Psoas muscle (tissue), 8 donors: Measurements from ENCODE around the gene SUMO4. TPM values are rescaled to one million over a fixed set of nuclear protein-coding genes. Genes with fewer than 3 reads are reported as not detected.

Experiments
- ATAC-seq, 4 donors: fragments of 200-7000 bp; cut with Tn5 transposase; one replicate each; pipeline ENCODE4 v1.9.1; 2020; ENCODE audit warnings: moderate library complexity in 3 of 4, mild to moderate bottlenecking in 2 of 4
- DNase-seq, 2 donors: peaks; one replicate each; pipeline ENCODE4 v3.0.0-alpha.2; 2020
- H3K27ac ChIP-seq: fragments of 200-600 bp; one replicate; pipeline ENCODE4 v1.8.0; 2022
- H3K27me3 ChIP-seq, 3 donors: fragments of 200-600 bp in 1 of 3; one replicate each; pipeline versions ENCODE4 v1.6.1 to v1.8.0; 2013 to 2022; ENCODE audit warnings: low read length in 2 of 3, mild to moderate bottlenecking in 2 of 3, moderate library complexity in 1 of 3; ENCODE audit not compliant: insufficient read depth in 3 of 3
- H3K36me3 ChIP-seq, 2 donors: fragments of 200-600 bp in 1 of 2; one replicate each; pipeline versions ENCODE4 v1.6.1 to v1.8.0; 2013 to 2022; ENCODE audit warnings: low read depth in 1 of 2, mild to moderate bottlenecking in 1 of 2, moderate library complexity in 1 of 2; ENCODE audit not compliant: insufficient read depth in 1 of 2
- H3K4me1 ChIP-seq: fragments of 200-600 bp; one replicate; pipeline ENCODE4 v1.8.0; 2022
- H3K4me3 ChIP-seq: fragments of 200-600 bp; one replicate; pipeline ENCODE4 v1.8.0; 2022; ENCODE audit warnings: mild to moderate bottlenecking
- H3K9me3 ChIP-seq: fragments of 200-600 bp; one replicate; pipeline ENCODE4 v1.8.0; 2022
- WGBS, 3 donors: extraction: QIAGEN DNeasy Blood & Tissue Kit; methylation state at CpG; one replicate each; pipeline versions ENCODE4 v1.1.6 to v1.1.7; 2013; 5-methylcytosine and 5-hydroxymethylcytosine counted together
- intact Hi-C, 2 donors: fragments of 100-400 bp; cut with DNase I; formaldehyde crosslinking; loops; one replicate each; pipeline versions ENCODE4 v1.11.0 to v1.14.2; 2022
- polyA plus RNA-seq, 3 donors: library from polyadenylated mRNA; stranded (reverse); fragments of 200-250 nt; gene quantifications; one replicate each; pipeline ENCODE4 v1.2.3, GENCODE V29; 2013
- total RNA-seq, 4 donors: library from RNA; stranded (reverse); fragmentation: NEBNext Ultra II Directional in 2 of 4; extraction: Animal tissue kit (Norgen Biotek cat#: 25700) in 2 of 4; gene quantifications; one replicate each; pipeline versions ENCODE4 v1.2.1 to v1.2.4, GENCODE V29; 2021 to 2023
- TF ChIP-seq, protein P1 (sequence below): fragments of 200-600 bp; IDR thresholded peaks from one replicate; pipeline ENCODE4 v1.8.0; 2022; ENCODE audit warnings: antibody characterized with exemption
- donor health status: healthy with polysubstance abuse.
- donor health status: DM: no; HTN: no; CAD: no; lungs with moderate emphysema.
- donor health status: Bipolar disorder and iron deficiency.
- donor health status: healthy.
- donor health status: DM: yes; HTN: yes; CAD: no.
- donor health status: DM: no; HTN: no; CAD: no.
- donor health status: DM: no; HTN: no; CAD: no.
- donor health status: DM: yes; HTN: yes; CAD: no.

Gene SUMO4
- total and polyA plus RNA-seq, 7 donors = 0.16 to 0.42 (median 0.32) TPM; not detected in 2

DNA sequence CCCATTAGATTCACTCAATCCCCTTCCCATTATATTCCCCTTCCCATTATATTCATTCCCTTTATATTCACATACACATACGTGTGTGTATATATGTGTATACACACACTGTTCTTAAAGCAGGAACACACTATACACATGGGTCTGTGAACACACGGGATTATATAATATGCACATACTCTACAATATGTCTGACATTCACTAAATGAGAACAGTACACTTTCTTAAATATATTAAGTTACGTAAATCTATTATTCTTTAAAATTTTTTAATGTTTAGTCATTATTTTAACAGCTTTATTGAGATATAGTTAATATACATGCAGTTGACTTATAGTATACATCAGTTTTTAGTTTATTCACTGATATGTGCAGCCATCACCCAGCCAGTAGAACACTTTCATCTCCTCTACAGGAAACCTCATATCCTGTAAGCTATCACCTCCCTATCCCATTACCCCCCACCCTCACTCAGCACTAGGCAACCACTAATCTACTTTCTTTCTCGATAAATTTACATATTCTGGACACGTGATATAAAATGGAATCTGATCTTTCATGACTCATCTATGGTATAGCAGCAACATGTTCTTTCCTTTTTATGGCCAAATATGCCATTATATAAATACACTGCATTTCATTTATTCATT is 13.9 kb upstream of the SUMO4 start:
- intact Hi-C loops = loop anchor here in 1 of 2 donors (5.0 kb wide), 1 partner anchor 34 kb away; no protein-coding TSS in a partner anchor
- Histone ChIP-seq H3K27ac (no peak overlapping the region), H3K36me3 (peaks cover 5 to 9% of the 10 kb centered on the region in 2 donors), H3K9me3 (no peaks in the 10 kb centered on the region), H3K27me3 (no peaks in the 10 kb centered on the region), H3K4me3 (no peak overlapping the region), H3K4me1 (peaks cover 13% of the 10 kb centered on the region)
- DNase-seq (no peak), ATAC-seq (no peak)
- TF ChIP-seq, protein P1, sequence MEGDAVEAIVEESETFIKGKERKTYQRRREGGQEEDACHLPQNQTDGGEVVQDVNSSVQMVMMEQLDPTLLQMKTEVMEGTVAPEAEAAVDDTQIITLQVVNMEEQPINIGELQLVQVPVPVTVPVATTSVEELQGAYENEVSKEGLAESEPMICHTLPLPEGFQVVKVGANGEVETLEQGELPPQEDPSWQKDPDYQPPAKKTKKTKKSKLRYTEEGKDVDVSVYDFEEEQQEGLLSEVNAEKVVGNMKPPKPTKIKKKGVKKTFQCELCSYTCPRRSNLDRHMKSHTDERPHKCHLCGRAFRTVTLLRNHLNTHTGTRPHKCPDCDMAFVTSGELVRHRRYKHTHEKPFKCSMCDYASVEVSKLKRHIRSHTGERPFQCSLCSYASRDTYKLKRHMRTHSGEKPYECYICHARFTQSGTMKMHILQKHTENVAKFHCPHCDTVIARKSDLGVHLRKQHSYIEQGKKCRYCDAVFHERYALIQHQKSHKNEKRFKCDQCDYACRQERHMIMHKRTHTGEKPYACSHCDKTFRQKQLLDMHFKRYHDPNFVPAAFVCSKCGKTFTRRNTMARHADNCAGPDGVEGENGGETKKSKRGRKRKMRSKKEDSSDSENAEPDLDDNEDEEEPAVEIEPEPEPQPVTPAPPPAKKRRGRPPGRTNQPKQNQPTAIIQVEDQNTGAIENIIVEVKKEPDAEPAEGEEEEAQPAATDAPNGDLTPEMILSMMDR = no peak
- WGBS, 3 donors = 97% methylated on average over 5 of the region's 5 CpGs

DNA sequence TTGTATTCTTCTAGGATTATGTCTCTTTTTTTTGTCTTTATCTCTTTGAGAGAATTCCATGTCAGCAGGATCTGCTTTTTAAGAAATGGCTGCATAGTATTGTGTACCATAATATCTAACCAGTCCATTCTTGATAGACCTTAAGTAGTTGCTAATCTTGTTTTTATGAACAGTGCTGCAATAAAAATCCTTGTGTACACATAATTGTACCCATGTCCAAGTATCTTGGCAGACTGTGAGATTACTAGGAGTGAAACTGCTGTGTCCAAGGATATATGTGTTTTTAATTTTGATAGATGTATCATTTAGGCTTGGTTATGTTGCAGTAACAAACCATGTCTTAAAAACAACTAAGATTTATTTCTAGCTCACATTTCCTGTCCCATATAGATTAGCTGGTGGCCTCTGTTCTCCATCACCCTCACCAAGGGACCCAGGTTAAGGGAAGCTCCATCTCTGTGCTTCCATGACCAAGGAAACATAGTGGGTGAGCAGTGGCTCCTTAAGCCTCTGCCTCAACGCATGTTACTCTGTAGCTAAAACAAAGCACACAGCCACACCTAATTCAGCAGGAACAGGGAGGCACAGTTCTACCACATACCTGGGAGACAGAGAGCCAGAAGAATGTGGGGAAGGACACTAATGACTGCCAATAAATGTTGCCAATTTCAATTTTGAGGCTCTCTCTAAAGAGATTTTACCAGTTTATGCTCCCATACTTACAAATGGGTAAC is 12.1 kb upstream of the SUMO4 start:
- TF ChIP-seq, protein P1 = no peak
- Histone ChIP-seq H3K4me1 (peaks cover 17% of the 10 kb centered on the region), H3K4me3 (no peak overlapping the region), H3K9me3 (no peaks in the 10 kb centered on the region), H3K36me3 (no peaks in the 10 kb centered on the region), H3K27me3 (no peaks in the 10 kb centered on the region), H3K27ac (no peak overlapping the region)
- ATAC-seq = no peak
- 75 to 80% (median 77%) methylated on average over 1 of the region's 1 CpG for WGBS, 3 donors
- DNase-seq = no peak
- intact Hi-C loops = loop anchor here in 1 of 2 donors (5.0 kb wide), 1 partner anchor 36 kb away; no protein-coding TSS in a partner anchor

DNA sequence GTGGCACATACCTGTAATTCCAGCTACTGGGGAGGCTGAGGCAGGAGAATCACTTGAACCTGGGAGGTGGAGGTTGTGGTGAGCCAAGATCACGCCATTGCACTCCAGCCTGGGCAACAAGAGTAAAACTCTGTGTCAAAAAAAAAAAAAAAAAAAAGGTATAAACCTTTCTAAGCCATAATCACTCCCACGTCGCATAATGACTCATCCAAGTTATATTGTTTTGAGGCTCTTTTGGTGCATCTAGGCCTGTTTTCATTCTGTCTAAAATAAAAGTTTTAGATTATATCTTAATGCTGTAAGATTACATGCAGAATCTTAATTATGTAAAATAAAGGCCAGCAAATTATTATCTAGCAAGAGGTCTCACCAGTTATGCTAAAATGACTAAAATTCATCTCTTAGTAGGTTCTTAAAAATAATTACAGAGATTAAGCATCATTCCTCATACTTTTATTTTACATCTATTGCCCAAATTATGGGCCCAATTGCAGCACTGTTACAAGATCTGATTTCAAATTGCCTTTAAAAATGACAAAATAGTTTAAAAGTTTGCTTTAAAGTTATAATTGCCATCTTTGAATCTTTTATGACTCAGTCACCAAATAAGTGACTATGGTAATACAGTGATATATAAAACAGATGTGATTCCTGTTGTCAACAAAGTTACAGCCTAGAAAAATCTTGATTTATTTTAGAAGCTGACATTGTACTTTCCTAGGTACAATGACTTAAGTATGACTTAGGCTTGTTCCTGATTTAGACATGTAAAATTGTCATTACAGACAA is 10.4 kb upstream of the SUMO4 start:
- TF ChIP-seq, protein P1 = no peak
- ATAC-seq = peak in 1 of 4 donors; percentile 42
- Histone ChIP-seq H3K27me3 (no peaks in the 10 kb centered on the region), H3K9me3 (no peaks in the 10 kb centered on the region), H3K36me3 (no peaks in the 10 kb centered on the region), H3K4me3 (no peak overlapping the region), H3K4me1 (peaks cover 17% of the 10 kb centered on the region), H3K27ac (no peak overlapping the region)
- intact Hi-C loops = loop anchor here in 1 of 2 donors (5.0 kb wide), 1 partner anchor 37 kb away; no protein-coding TSS in a partner anchor
- DNase-seq = no peak
- WGBS, 3 donors = 92 to 98% (median 96%) methylated on average over 3 of the region's 3 CpGs

DNA sequence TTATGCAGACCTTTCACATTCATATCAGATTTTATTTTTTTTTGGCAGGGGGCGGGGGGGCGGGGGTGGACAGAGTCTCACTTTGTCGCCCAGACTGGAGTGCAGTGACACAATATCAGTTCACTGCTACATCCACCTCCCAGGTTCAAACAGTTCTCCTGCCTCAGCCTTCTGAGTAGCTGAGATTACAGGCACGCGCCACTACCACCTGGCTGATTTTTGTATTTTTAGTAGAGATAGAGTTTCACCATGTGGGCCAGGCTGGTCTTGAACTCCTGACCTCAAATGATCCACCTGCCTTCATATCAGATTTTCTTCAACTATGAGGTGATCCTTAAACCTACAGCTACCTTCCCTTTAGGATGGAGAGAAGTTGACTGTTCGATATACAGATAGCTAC is 8.0 kb upstream of the SUMO4 start:
- Histone ChIP-seq H3K4me3 (no peak overlapping the region), H3K4me1 (peaks cover 14% of the 10 kb centered on the region), H3K36me3 (peaks cover 0 to 5% of the 10 kb centered on the region in 2 donors), H3K27me3 (no peaks in the 10 kb centered on the region), H3K9me3 (no peaks in the 10 kb centered on the region), H3K27ac (no peak overlapping the region)
- DNase-seq = no peak
- intact Hi-C loops = no loop called here
- TF ChIP-seq, protein P1 = no peak
- 57 to 81% (median 61%) methylated on average over 6 of the region's 6 CpGs for WGBS, 3 donors
- peak in 3 of 4 donors; percentile 32 to 59 (median 48) for ATAC-seq
